Peyer's patch (tissue), 4 donors: ENCODE results near the gene TRIM14. TPM values are rescaled to one million over a fixed set of nuclear protein-coding genes. Genes with fewer than 3 reads are reported as not detected.

Experiments used
- DNase-seq, 3 donors: peaks; one replicate each; pipeline ENCODE4 v3.0.0-alpha.2; 2017 to 2019
- H3K27ac ChIP-seq, 4 donors: fragments of 200-600 bp; sonication (generic); one replicate each; pipeline ENCODE4 v1.5.1; 2016 to 2019
- H3K27me3 ChIP-seq, 2 donors: fragments of 200-600 bp; sonication (generic); one replicate each; pipeline ENCODE4 v1.5.1; 2019
- H3K36me3 ChIP-seq, 3 donors: fragments of 200-600 bp; sonication (generic); one replicate each; pipeline ENCODE4 v1.5.1; 2016 to 2019
- H3K4me1 ChIP-seq, 4 donors: fragments of 200-600 bp; sonication (generic); one replicate each; pipeline ENCODE4 v1.5.1; 2016 to 2019
- H3K4me3 ChIP-seq, 4 donors: fragments of 200-600 bp; sonication (generic); 1 replicate in 3 of 4; 2 replicates in 1 of 4; pipeline ENCODE4 v1.5.1; 2016 to 2019; ENCODE audit warnings: mild to moderate bottlenecking in 1 of 4
- H3K9me3 ChIP-seq, 4 donors: fragments of 200-600 bp; sonication (generic); one replicate each; pipeline ENCODE4 v1.5.1; 2016 to 2019; ENCODE audit warnings: mild to moderate bottlenecking in 1 of 4
- POLR2A ChIP-seq, 2 donors: fragments of 450-650 bp; IDR thresholded peaks; one replicate each; pipeline ENCODE4 v1.5.1; 2017; ENCODE audit warnings: antibody characterized with exemption in 2 of 2, mild to moderate bottlenecking in 2 of 2, moderate library complexity in 2 of 2
- total RNA-seq, 4 donors: library from RNA; depleted of rRNA; stranded (reverse); fragments of >200 nt; gene quantifications; one replicate each; pipeline ENCODE4 v1.1.0, GENCODE V29; 2016
- TF ChIP-seq, protein P1 (sequence below), 6 experiments: fragments of 450-650 bp in 4 of 6; fragments of 200-600 bp in 2 of 6; sonication (generic) in 1 of 6; IDR thresholded peaks; one replicate each; pipeline ENCODE4 v1.5.1; 2017 to 2019; ENCODE audit warnings: antibody characterized with exemption in 6 of 6, mild to moderate bottlenecking in 3 of 6, moderate library complexity in 1 of 6

The TRIM14 gene
- total RNA-seq, 4 donors from 2014 or later, result 61.1 to 101 (median 72.0) TPM

DNA sequence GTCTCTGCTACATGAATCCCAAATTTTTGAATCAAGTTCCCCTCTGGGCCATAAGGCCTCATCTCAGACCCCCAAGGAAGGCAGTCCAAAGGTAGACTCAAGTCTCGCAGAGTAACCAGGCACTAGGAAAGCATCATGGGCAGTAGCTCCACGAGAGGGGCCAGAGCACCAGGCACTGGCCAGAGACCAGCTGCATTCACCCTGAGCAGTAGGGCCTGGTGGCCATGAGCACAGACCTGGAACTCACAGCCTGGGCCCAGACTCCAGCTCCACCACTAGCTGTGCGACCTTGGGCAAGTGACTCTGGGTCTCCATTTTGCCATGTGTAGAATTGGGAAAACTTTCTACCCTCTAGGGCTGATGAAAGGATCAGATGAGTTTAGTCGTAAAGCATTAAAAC, 34.0 kb downstream of the TRIM14 start:
- H3K4me3 ChIP-seq, result no peak overlapping the region
- TF ChIP-seq, protein P1, sequence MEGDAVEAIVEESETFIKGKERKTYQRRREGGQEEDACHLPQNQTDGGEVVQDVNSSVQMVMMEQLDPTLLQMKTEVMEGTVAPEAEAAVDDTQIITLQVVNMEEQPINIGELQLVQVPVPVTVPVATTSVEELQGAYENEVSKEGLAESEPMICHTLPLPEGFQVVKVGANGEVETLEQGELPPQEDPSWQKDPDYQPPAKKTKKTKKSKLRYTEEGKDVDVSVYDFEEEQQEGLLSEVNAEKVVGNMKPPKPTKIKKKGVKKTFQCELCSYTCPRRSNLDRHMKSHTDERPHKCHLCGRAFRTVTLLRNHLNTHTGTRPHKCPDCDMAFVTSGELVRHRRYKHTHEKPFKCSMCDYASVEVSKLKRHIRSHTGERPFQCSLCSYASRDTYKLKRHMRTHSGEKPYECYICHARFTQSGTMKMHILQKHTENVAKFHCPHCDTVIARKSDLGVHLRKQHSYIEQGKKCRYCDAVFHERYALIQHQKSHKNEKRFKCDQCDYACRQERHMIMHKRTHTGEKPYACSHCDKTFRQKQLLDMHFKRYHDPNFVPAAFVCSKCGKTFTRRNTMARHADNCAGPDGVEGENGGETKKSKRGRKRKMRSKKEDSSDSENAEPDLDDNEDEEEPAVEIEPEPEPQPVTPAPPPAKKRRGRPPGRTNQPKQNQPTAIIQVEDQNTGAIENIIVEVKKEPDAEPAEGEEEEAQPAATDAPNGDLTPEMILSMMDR (IDR thresholded peaks at IDR 0.05), result no peak
- TF ChIP-seq POLR2A (IDR thresholded peaks at IDR 0.05), result no peak
- no peak overlapping the region for H3K27ac ChIP-seq
- H3K27me3 ChIP-seq, result no peaks in the 10 kb centered on the region
- H3K36me3 ChIP-seq, result peaks cover 0 to 69% (median 0%) of the 10 kb centered on the region in 3 donors
- no peaks in the 10 kb centered on the region for H3K9me3 ChIP-seq
- H3K4me1 ChIP-seq, result peaks cover 0 to 38% (median 7%) of the 10 kb centered on the region in 4 donors
- peak in 1 of 3 donors; percentile 34 for DNase-seq

DNA sequence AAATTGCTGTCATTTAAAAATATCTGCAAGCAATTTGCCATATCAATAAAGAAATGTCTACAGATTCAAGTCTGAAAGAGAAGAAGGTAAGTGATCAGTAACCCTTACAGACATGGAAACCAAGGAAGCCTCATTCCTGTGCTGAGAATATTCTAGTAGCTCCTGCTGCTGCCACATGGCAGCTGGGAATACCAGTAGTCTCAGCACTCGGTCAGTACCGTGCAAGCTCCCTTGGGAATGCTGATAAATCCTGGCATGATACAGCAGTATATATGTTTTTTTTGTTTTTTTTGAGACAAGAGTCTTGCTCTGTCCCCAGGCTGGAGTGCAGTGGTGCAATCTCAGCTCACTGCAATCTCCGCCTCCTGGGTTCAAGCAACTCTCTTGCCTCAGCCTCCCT, 34.6 kb downstream of the TRIM14 start:
- TF ChIP-seq, protein P1 (IDR thresholded peaks at IDR 0.05), result no peak
- TF ChIP-seq POLR2A (IDR thresholded peaks at IDR 0.05), result no peak
- no peak overlapping the region for H3K27ac ChIP-seq
- H3K36me3 ChIP-seq, result peaks cover 0 to 76% (median 0%) of the 10 kb centered on the region in 3 donors
- DNase-seq, result no peak
- peaks cover 0 to 38% (median 7%) of the 10 kb centered on the region in 4 donors for H3K4me1 ChIP-seq
- no peak overlapping the region for H3K4me3 ChIP-seq
- no peaks in the 10 kb centered on the region for H3K9me3 ChIP-seq
- no peaks in the 10 kb centered on the region for H3K27me3 ChIP-seq

DNA sequence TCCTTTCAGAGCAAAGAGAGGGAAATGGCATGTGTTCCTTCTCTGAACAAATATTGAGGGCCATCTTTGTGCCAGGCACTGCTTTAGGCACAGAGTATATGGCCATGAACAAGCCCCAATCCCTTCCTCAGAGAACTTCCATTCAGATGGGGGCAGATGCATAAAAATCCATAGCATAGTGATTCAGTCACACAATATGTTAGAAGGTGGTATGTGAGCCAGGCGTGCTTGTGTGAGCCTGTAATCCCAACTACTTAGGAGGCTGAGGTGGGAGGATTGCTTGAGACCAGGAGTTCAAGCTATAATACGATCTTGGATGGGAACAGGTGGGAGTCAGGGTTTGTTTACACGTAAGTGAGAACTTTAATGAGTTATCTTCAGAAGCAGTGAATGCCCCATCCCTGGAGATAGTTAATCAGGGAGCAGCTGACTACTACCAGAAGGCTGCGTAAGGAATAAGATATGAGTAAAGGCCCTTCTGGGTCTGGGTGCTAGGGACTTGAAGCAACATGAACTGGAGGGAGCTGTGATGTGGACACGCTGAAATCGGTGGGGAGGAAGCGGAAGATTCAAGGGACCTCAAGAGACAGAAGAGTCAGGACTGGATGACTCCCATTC, 35.3 kb downstream of the TRIM14 start:
- peaks cover 0 to 38% (median 7%) of the 10 kb centered on the region in 4 donors for H3K4me1 ChIP-seq
- H3K27me3 ChIP-seq, result no peaks in the 10 kb centered on the region
- H3K36me3 ChIP-seq, result peaks cover 0 to 83% (median 0%) of the 10 kb centered on the region in 3 donors
- DNase-seq, result peak in 1 of 3 donors; percentile 22
- H3K9me3 ChIP-seq, result no peaks in the 10 kb centered on the region
- no peak for TF ChIP-seq POLR2A (IDR thresholded peaks at IDR 0.05)
- TF ChIP-seq, protein P1 (IDR thresholded peaks at IDR 0.05), result no peak
- peak overlapping the region in 2 of 4 donors; percentile 72 to 78 for H3K27ac ChIP-seq
- H3K4me3 ChIP-seq, result no peak overlapping the region

DNA sequence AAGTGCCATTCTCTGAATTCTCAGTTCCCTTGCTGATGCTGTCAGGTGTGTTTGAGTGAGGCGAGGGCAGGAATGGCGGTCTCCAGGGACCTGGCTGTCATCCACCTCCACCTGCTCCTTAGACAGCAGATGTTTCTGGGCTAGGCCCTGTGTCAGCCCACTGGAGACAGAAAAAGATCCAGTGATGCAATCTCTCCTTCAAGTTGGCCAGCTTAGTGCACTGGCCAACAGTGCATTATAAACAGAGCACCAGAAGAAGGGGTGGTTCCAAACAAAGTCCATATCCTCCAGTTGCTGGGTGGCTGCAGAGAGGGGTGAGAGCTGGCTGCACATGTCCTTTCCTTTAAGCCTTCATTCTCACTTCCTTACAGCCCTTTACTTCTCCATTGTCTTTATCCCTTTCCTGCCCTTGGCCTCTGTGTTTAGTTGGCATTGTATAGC, 35.9 kb downstream of the TRIM14 start:
- TF ChIP-seq POLR2A (IDR thresholded peaks at IDR 0.05), result no peak
- TF ChIP-seq, protein P1 (IDR thresholded peaks at IDR 0.05), result no peak
- Histone ChIP-seq H3K9me3 (no peaks in the 10 kb centered on the region), H3K36me3 (peaks cover 0 to 88% (median 0%) of the 10 kb centered on the region in 3 donors), H3K27me3 (no peaks in the 10 kb centered on the region), H3K4me3 (no peak overlapping the region), H3K27ac (peak overlapping the region in 3 of 4 donors; percentile 41 to 78 (median 72)), H3K4me1 (peaks cover 0 to 38% (median 7%) of the 10 kb centered on the region in 4 donors)
- DNase-seq, result peak in 1 of 3 donors; percentile 56

DNA sequence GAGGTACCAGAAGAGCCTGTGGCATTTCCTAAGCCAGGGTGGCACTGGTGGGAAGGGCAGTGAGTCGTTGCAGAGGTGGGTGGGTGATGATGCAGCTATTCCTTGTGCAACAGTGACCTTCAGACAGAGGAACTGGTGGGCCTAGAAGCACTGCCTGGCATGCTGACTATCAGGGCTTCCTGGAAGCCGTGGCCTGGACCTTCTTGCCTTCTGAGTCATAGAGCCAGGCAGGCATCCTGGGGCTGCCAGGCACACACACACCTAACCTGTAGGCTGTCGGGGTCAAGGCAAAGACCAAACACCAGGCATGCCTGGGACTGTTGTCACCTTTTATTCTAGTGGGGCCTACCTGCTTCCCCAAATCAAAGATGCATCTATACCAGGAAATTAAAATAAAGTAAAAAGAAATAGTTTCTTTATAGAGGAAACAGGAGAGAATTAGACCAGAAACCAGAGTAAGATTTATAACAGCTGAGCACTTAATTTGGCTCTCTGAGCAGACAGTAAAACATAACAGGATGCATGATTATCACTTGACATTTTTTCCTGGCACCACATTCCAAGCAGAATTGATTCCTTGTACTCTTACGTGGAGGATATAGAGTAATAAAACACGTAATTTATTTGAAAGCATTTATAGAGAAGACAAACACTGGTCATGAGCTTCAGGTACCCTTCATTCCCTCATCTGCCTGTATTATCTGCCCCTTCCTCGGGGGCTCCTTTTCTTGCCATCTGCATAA, 37.4 kb downstream of the TRIM14 start:
- peak in 2 of 3 donors; percentile 67 to 80 for DNase-seq
- H3K4me3 ChIP-seq, result no peak overlapping the region
- H3K4me1 ChIP-seq, result peaks cover 0 to 32% (median 7%) of the 10 kb centered on the region in 4 donors
- H3K9me3 ChIP-seq, result no peaks in the 10 kb centered on the region
- H3K27ac ChIP-seq, result peak overlapping the region in 3 of 4 donors; percentile 41 to 78 (median 72)
- peaks cover 0 to 80% (median 0%) of the 10 kb centered on the region in 3 donors for H3K36me3 ChIP-seq
- TF ChIP-seq, protein P1 (IDR thresholded peaks at IDR 0.05), result peak in 1 of 6 experiments; percentile 6
- no peak for TF ChIP-seq POLR2A (IDR thresholded peaks at IDR 0.05)
- H3K27me3 ChIP-seq, result no peaks in the 10 kb centered on the region
